Trophoblast cell (in vitro differentiated cells and primary cell): Measurements from ENCODE around the gene RASEF.

ENCODE experiments used
- DNase-seq, 2 donors: peaks; one replicate each; pipeline ENCODE4 v3.0.0-alpha.2; 2016
- H2AFZ ChIP-seq: 2 replicates; pipeline ENCODE4 v1.6.1; 2013; ENCODE audit warnings: low read length, moderate library complexity, mild to moderate bottlenecking; ENCODE audit not compliant: insufficient read depth, poor library complexity
- H2AK5ac ChIP-seq: 2 replicates; pipeline ENCODE4 v1.6.1; 2013; ENCODE audit warnings: mild to moderate bottlenecking, low read length
- H2BK120ac ChIP-seq: 2 replicates; pipeline ENCODE4 v1.6.1; 2013; ENCODE audit warnings: low read length, mild to moderate bottlenecking, moderate library complexity; ENCODE audit not compliant: insufficient read depth, poor library complexity
- H2BK12ac ChIP-seq: 2 replicates; pipeline ENCODE4 v1.6.1; 2013; ENCODE audit warnings: mild to moderate bottlenecking, low read length, moderate library complexity
- H2BK5ac ChIP-seq: 2 replicates; pipeline ENCODE4 v1.6.1; 2013; ENCODE audit warnings: low read length, low read depth, moderate library complexity, mild to moderate bottlenecking; ENCODE audit not compliant: poor library complexity
- H3K14ac ChIP-seq: 2 replicates; pipeline ENCODE4 v1.6.1; 2013; ENCODE audit warnings: mild to moderate bottlenecking, low read length
- H3K18ac ChIP-seq: 2 replicates; pipeline ENCODE4 v1.6.1; 2013; ENCODE audit warnings: mild to moderate bottlenecking, low read length
- H3K23ac ChIP-seq: 2 replicates; pipeline ENCODE4 v1.6.1; 2013; ENCODE audit warnings: low read length
- H3K27ac ChIP-seq: 2 replicates; pipeline ENCODE4 v1.5.1; 2013; ENCODE audit warnings: low read depth, mild to moderate bottlenecking, inconsistent platforms, low read length, moderate library complexity
- H3K27me3 ChIP-seq: 2 replicates; pipeline ENCODE4 v1.6.1; 2013; ENCODE audit warnings: inconsistent platforms, mild to moderate bottlenecking, low read length, moderate library complexity; ENCODE audit not compliant: insufficient read depth
- H3K36me3 ChIP-seq, 2 experiments: 1 replicate in 1 of 2; 2 replicates in 1 of 2; pipeline ENCODE4 v1.6.1; 2013; ENCODE audit warnings: low read length in 2 of 2, mild to moderate bottlenecking in 2 of 2, moderate library complexity in 1 of 2; ENCODE audit not compliant: insufficient read depth in 2 of 2, control insufficient read depth in 1 of 2
- H3K4ac ChIP-seq: 2 replicates; pipeline ENCODE4 v1.6.1; 2013; ENCODE audit warnings: low read depth, mild to moderate bottlenecking, low read length, moderate library complexity
- H3K4me1 ChIP-seq, 2 experiments: 1 replicate in 1 of 2; 2 replicates in 1 of 2; pipeline ENCODE4 v1.6.1; 2013; ENCODE audit warnings: low read length in 2 of 2, mild to moderate bottlenecking in 2 of 2, moderate library complexity in 1 of 2; ENCODE audit not compliant: insufficient read depth in 2 of 2, control insufficient read depth in 1 of 2
- H3K4me2 ChIP-seq: 2 replicates; pipeline ENCODE4 v1.6.1; 2013; ENCODE audit warnings: inconsistent platforms, mild to moderate bottlenecking, low read length, moderate library complexity
- H3K4me3 ChIP-seq: 2 replicates; pipeline ENCODE4 v1.5.1; 2013; ENCODE audit warnings: mild to moderate bottlenecking, low read depth, low read length, inconsistent platforms
- H3K79me1 ChIP-seq: one replicate; pipeline ENCODE4 v1.6.1; 2013; ENCODE audit warnings: low read length
- H3K79me2 ChIP-seq: 2 replicates; pipeline ENCODE4 v1.6.1; 2013; ENCODE audit warnings: low read length, mild to moderate bottlenecking; ENCODE audit not compliant: control insufficient read depth, insufficient read depth, poor library complexity
- H3K9ac ChIP-seq: 2 replicates; pipeline ENCODE4 v1.6.1; 2013; ENCODE audit warnings: mild to moderate bottlenecking, low read length
- H3K9me3 ChIP-seq: 2 replicates; pipeline ENCODE4 v1.6.1; 2013; ENCODE audit warnings: low read depth, mild to moderate bottlenecking, control low read depth, inconsistent platforms, low read length; ENCODE audit not compliant: insufficient read depth
- H4K12ac ChIP-seq: 2 replicates; pipeline ENCODE4 v1.6.1; 2013; ENCODE audit warnings: low read depth, mild to moderate bottlenecking, low read length, moderate library complexity
- H4K8ac ChIP-seq: 2 replicates; pipeline ENCODE4 v1.6.1; 2013; ENCODE audit warnings: low read depth, mild to moderate bottlenecking, low read length, moderate library complexity
- H4K91ac ChIP-seq: one replicate; pipeline ENCODE4 v1.6.1; 2013; ENCODE audit warnings: low read depth, mild to moderate bottlenecking, low read length, moderate library complexity
- WGBS: extraction: QIAGEN DNeasy Blood & Tissue Kit; methylation state at CpG from one replicate; pipeline ENCODE4 v1.1.7; 2013; ENCODE audit warnings: missing lambda C conversion rate; ENCODE audit not compliant: insufficient read length, insufficient coverage; ENCODE audit errors: extremely low coverage; 5-methylcytosine and 5-hydroxymethylcytosine counted together

Gene RASEF

DNA sequence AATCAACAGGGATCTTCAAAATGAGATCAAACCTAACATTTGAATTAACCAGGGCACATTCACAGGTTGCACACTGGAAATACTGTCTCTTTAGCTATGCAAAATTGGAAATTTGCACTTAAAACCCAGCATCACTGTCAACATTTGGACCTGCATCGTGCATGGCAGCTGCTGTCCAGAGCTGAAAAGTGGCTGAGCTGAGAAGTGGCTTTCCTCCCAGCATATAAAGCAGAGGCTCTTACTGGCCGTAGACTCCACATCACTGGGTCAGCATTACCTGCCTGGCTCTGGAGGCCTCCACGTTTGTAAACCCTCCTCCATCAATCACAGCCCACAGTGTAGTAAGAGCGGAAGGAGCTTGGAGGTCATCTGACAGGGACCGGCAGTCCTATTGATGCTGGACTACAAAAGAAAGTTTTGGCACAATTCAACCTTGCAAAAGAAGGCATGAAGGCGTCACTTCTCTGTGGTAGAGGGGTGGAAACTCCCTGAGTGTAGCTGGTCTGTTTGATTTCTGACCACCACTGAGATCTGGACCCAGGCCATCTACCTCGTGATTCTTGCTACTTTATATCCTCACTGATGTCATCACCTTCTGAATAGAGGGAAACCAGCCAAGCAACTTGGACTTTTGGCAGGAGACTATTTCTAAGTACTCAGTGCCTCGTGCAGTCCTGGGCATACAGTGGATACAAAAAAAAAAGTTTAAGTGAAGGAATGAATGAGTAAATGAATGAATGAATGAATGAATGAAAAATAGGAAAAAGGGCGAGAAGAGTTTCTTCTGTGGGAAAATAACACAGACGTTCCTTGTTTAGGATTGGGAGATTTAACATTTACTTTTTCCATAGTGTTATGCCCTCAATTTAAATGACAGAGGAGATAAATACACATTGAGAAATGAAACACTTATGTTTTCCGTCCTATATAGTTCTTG, 14.8 kb downstream of the RASEF start:
- Histone ChIP-seq H3K23ac (no peak overlapping the region), H3K36me3 (no peaks in the 10 kb centered on the region), H4K91ac (no peak overlapping the region), H4K12ac (no peak overlapping the region), H3K18ac (no peak overlapping the region), H4K8ac (no peak overlapping the region), H2BK12ac (no peak overlapping the region), H3K27me3 (no peaks in the 10 kb centered on the region), H2BK5ac (no peak overlapping the region), H3K79me2 (no peaks in the 10 kb centered on the region), H3K4me2 (no peak overlapping the region), H3K9me3 (no peaks in the 10 kb centered on the region), H2AK5ac (no peak overlapping the region), H3K4me1 (no peaks in the 10 kb centered on the region), H2AFZ (no peak overlapping the region), H3K4me3 (no peak overlapping the region), H3K4ac (no peak overlapping the region), H3K27ac (no peak overlapping the region), H3K9ac (no peak overlapping the region), H3K14ac (no peak overlapping the region), H2BK120ac (no peak overlapping the region), H3K79me1 (no peaks in the 10 kb centered on the region)
- WGBS, result 100% methylated on average over 1 of the region's 11 CpGs
- DNase-seq, result no peak

DNA sequence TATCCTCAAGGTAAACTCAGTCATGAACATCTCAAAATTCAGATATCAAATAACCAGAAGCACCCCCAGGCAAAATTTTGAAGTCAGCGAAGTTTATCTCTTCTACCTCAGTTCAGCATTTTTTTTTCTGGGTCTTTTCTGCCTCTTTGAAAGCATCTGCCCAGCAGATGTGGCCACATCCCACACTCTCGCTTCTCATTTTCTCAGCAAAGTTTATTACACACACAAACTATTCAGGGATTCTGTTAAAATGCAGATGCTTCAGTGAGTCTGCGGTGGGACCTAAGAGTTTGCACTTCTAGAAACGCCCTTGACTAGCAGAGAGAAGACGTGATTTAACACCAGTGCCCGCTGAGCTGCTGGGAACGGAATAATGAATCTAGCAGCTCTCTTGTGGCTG, 19.3 kb downstream of the RASEF start:
- H3K18ac ChIP-seq, result no peak overlapping the region
- no peak overlapping the region for H3K14ac ChIP-seq
- no peak overlapping the region for H3K23ac ChIP-seq
- no peak for DNase-seq
- no peak overlapping the region for H2AFZ ChIP-seq
- H3K36me3 ChIP-seq, result no peaks in the 10 kb centered on the region
- peaks cover 1% of the 10 kb centered on the region for H3K9me3 ChIP-seq
- H3K4me1 ChIP-seq, result no peaks in the 10 kb centered on the region
- no peaks in the 10 kb centered on the region for H3K79me1 ChIP-seq
- no peak overlapping the region for H4K8ac ChIP-seq
- no peak overlapping the region for H2BK5ac ChIP-seq
- no peak overlapping the region for H4K91ac ChIP-seq
- no peak overlapping the region for H2AK5ac ChIP-seq
- H3K4ac ChIP-seq, result no peak overlapping the region
- no peak overlapping the region for H2BK12ac ChIP-seq
- no CpG with 5 or more reads among the region's 7 CpGs for WGBS
- no peak overlapping the region for H4K12ac ChIP-seq
- no peak overlapping the region for H3K9ac ChIP-seq
- no peaks in the 10 kb centered on the region for H3K27me3 ChIP-seq
- H3K4me3 ChIP-seq, result no peak overlapping the region
- H2BK120ac ChIP-seq, result no peak overlapping the region
- no peak overlapping the region for H3K27ac ChIP-seq
- H3K79me2 ChIP-seq, result no peaks in the 10 kb centered on the region
- no peak overlapping the region for H3K4me2 ChIP-seq

DNA sequence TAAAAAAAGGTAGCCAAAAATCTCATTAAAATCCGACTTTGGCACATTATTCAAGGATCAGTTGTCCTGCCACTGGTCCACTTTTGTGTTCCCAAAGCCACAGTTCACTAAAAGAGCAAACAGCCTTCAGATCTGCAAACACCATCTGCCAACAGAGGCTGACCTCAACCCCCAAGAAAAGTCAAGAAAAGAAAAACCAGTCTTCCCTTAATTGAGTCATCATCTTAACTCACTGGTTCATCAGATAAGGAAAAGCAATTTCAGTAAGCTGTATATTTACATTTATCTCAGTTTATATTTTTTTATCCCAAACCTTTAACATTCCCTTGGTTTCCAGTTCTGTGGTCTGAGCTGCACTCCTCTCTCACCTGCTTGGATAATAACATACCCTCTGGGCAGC, 21.2 kb downstream of the RASEF start:
- H2BK12ac ChIP-seq, result no peak overlapping the region
- no peaks in the 10 kb centered on the region for H3K27me3 ChIP-seq
- no peaks in the 10 kb centered on the region for H3K4me1 ChIP-seq
- DNase-seq, result peak in 1 of 2 donors; percentile 16
- no peak overlapping the region for H2AFZ ChIP-seq
- H3K4me3 ChIP-seq, result no peak overlapping the region
- H3K23ac ChIP-seq, result no peak overlapping the region
- no peaks in the 10 kb centered on the region for H3K36me3 ChIP-seq
- H3K27ac ChIP-seq, result no peak overlapping the region
- WGBS, result no CpG with 5 or more reads among the region's 1 CpG
- no peak overlapping the region for H3K14ac ChIP-seq
- no peaks in the 10 kb centered on the region for H3K79me2 ChIP-seq
- H4K91ac ChIP-seq, result no peak overlapping the region
- no peak overlapping the region for H2BK120ac ChIP-seq
- no peak overlapping the region for H3K4ac ChIP-seq
- no peak overlapping the region for H2AK5ac ChIP-seq
- H2BK5ac ChIP-seq, result no peak overlapping the region
- no peak overlapping the region for H3K18ac ChIP-seq
- no peak overlapping the region for H4K8ac ChIP-seq
- H3K4me2 ChIP-seq, result no peak overlapping the region
- peaks cover 1% of the 10 kb centered on the region for H3K9me3 ChIP-seq
- no peaks in the 10 kb centered on the region for H3K79me1 ChIP-seq
- H4K12ac ChIP-seq, result no peak overlapping the region
- H3K9ac ChIP-seq, result no peak overlapping the region

DNA sequence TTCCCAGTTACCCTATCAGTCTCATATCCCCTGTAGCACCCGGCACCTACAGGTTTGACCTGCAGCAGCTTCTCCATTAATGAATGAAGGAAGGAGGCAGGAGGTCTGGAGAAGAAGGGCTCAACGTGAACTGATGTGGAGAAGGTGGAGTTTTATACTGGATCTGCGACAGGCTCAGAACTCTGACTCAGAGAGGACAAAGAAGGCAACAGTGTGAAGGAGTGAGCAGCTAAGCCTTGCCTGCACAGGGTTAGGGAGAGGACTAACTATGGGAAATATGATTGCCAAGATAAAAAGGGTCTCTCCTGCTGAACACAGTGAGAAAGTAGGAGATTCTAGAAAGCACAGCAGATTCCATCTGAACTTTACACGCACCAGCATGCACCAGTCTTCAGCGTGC, 23.6 kb downstream of the RASEF start:
- DNase-seq, result no peak
- Histone ChIP-seq H2AK5ac (no peak overlapping the region), H3K4me1 (no peaks in the 10 kb centered on the region), H3K9me3 (peaks cover 1% of the 10 kb centered on the region), H3K9ac (no peak overlapping the region), H4K91ac (no peak overlapping the region), H3K36me3 (no peaks in the 10 kb centered on the region), H3K4me3 (no peak overlapping the region), H3K4ac (no peak overlapping the region), H3K27ac (no peak overlapping the region), H3K4me2 (no peak overlapping the region), H4K12ac (no peak overlapping the region), H2BK12ac (no peak overlapping the region), H2BK120ac (no peak overlapping the region), H3K14ac (no peak overlapping the region), H3K79me2 (no peaks in the 10 kb centered on the region), H3K18ac (no peak overlapping the region), H3K79me1 (no peaks in the 10 kb centered on the region), H3K23ac (no peak overlapping the region), H2AFZ (no peak overlapping the region), H2BK5ac (no peak overlapping the region), H3K27me3 (no peaks in the 10 kb centered on the region), H4K8ac (no peak overlapping the region)
- WGBS, result no CpG with 5 or more reads among the region's 5 CpGs
